ENCODE data around the gene U2AF1L4.

The U2AF1L4 gene

GRCh38 chr19:35729763-35730162 lies 15.5 kb downstream of the U2AF1L4 start:
- TF ChIP-seq EZH2phosphoT487 (IDR thresholded peaks at IDR 0.05; ENCODE audit: borderline replicate concordance), result no peak
- TF ChIP-seq, protein P1, sequence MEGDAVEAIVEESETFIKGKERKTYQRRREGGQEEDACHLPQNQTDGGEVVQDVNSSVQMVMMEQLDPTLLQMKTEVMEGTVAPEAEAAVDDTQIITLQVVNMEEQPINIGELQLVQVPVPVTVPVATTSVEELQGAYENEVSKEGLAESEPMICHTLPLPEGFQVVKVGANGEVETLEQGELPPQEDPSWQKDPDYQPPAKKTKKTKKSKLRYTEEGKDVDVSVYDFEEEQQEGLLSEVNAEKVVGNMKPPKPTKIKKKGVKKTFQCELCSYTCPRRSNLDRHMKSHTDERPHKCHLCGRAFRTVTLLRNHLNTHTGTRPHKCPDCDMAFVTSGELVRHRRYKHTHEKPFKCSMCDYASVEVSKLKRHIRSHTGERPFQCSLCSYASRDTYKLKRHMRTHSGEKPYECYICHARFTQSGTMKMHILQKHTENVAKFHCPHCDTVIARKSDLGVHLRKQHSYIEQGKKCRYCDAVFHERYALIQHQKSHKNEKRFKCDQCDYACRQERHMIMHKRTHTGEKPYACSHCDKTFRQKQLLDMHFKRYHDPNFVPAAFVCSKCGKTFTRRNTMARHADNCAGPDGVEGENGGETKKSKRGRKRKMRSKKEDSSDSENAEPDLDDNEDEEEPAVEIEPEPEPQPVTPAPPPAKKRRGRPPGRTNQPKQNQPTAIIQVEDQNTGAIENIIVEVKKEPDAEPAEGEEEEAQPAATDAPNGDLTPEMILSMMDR (conservative IDR thresholded peaks at IDR 0.05; ENCODE audit: low read length), result no peak
- H4K20me1 ChIP-seq (ENCODE audit: insufficient read depth, low read length, poor library complexity, severe bottlenecking), result no peaks in the 10 kb centered on the region

DNA sequence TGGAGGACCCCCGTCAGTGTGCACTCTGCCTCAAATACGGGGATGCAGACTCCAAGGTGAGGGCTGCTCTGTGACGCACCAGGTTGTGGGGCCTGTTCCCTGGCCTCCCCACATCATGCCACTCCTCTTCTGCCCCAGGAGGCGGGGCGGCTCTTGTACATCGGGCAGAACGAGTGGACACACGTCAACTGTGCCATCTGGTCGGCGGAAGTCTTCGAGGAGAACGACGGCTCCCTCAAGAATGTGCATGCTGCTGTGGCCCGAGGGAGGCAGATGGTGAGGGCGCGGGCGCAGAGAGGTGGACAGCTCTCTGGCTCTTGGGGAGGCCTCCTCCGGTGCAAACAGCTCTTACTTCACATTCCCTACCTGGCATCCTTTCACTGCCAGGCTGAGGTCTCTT lies 16.2 kb downstream of the U2AF1L4 start:
- H3K9me3 ChIP-seq (ENCODE audit: insufficient read depth, low read depth, low read length), result no peaks in the 10 kb centered on the region
- no peaks in the 10 kb centered on the region for H3K4me1 ChIP-seq (ENCODE audit: insufficient read depth, low read length, poor library complexity, severe bottlenecking)
- H4K20me1 ChIP-seq (ENCODE audit: insufficient read depth, low read length, poor library complexity, severe bottlenecking), result no peaks in the 10 kb centered on the region
- H3F3A ChIP-seq (ENCODE audit: low read depth), result no peaks in the 10 kb centered on the region
- H3K4me2 ChIP-seq (ENCODE audit: low read depth, low read length, poor library complexity, severe bottlenecking), result no peak overlapping the region
- H3K36me3 ChIP-seq (ENCODE audit: insufficient read depth, low read length), result peaks cover 69% of the 10 kb centered on the region; the same call in 1 of the 2 replicates
- H3K9ac ChIP-seq (ENCODE audit: low read depth, low read length, poor library complexity, severe bottlenecking), result no peak overlapping the region
- no peaks in the 10 kb centered on the region for H3K27me3 ChIP-seq (ENCODE audit: insufficient read depth, low read length, poor library complexity, severe bottlenecking)
- H3K4me3 ChIP-seq (ENCODE audit: low read length, poor library complexity, severe bottlenecking), result no peak overlapping the region
- no peaks in the 10 kb centered on the region for H3K79me2 ChIP-seq (ENCODE audit: insufficient read depth, low read length)
- TF ChIP-seq, protein P1 (conservative IDR thresholded peaks at IDR 0.05; ENCODE audit: low read length), result no peak
- no peak for TF ChIP-seq EZH2phosphoT487 (IDR thresholded peaks at IDR 0.05; ENCODE audit: borderline replicate concordance)
- H3K9me2 ChIP-seq (replicated peaks; ENCODE audit: low read depth, low read length), result no peaks in the 10 kb centered on the region
- no peak overlapping the region for H2AFZ ChIP-seq (ENCODE audit: low read length)

More at GRCh38 chr19:35729763-35730162, 15.5 kb downstream of the U2AF1L4 start:
- Histone ChIP-seq H3K79me2 (ENCODE audit: insufficient read depth, low read length) (no peaks in the 10 kb centered on the region), H3K9ac (ENCODE audit: low read depth, low read length, poor library complexity, severe bottlenecking) (no peak overlapping the region), H3K4me2 (ENCODE audit: low read depth, low read length, poor library complexity, severe bottlenecking) (no peak overlapping the region), H3K36me3 (ENCODE audit: insufficient read depth, low read length) (peaks cover 62% of the 10 kb centered on the region; the same call in 1 of the 2 replicates), H3K9me3 (ENCODE audit: insufficient read depth, low read depth, low read length) (no peaks in the 10 kb centered on the region), H3K9me2 (replicated peaks; ENCODE audit: low read depth, low read length) (no peaks in the 10 kb centered on the region), H3F3A (ENCODE audit: low read depth) (no peaks in the 10 kb centered on the region), H3K27me3 (ENCODE audit: insufficient read depth, low read length, poor library complexity, severe bottlenecking) (no peaks in the 10 kb centered on the region), H3K4me3 (ENCODE audit: low read length, poor library complexity, severe bottlenecking) (no peak overlapping the region), H2AFZ (ENCODE audit: low read length) (no peak overlapping the region), H3K4me1 (ENCODE audit: insufficient read depth, low read length, poor library complexity, severe bottlenecking) (no peaks in the 10 kb centered on the region)

- no peak overlapping the region for H2AFZ ChIP-seq (ENCODE audit: low read length)
- no peaks in the 10 kb centered on the region for H3K9me2 ChIP-seq (replicated peaks; ENCODE audit: low read depth, low read length)
- H3F3A ChIP-seq (ENCODE audit: low read depth), result no peaks in the 10 kb centered on the region
- H3K79me2 ChIP-seq (ENCODE audit: insufficient read depth, low read length), result no peaks in the 10 kb centered on the region
- peaks cover 78% of the 10 kb centered on the region; the same call in 1 of the 2 replicates for H3K36me3 ChIP-seq (ENCODE audit: insufficient read depth, low read length)
- H3K4me1 ChIP-seq (ENCODE audit: insufficient read depth, low read length, poor library complexity, severe bottlenecking), result no peaks in the 10 kb centered on the region
- H3K4me2 ChIP-seq (ENCODE audit: low read depth, low read length, poor library complexity, severe bottlenecking), result no peak overlapping the region
- TF ChIP-seq EZH2phosphoT487 (IDR thresholded peaks at IDR 0.05; ENCODE audit: borderline replicate concordance), result no peak
- TF ChIP-seq, protein P1 (conservative IDR thresholded peaks at IDR 0.05; ENCODE audit: low read length), result no peak
- no peak overlapping the region for H3K9ac ChIP-seq (ENCODE audit: low read depth, low read length, poor library complexity, severe bottlenecking)
- no peaks in the 10 kb centered on the region for H3K27me3 ChIP-seq (ENCODE audit: insufficient read depth, low read length, poor library complexity, severe bottlenecking)
- peaks cover under 1% of the 10 kb centered on the region for H4K20me1 ChIP-seq (ENCODE audit: insufficient read depth, low read length, poor library complexity, severe bottlenecking)
- H3K4me3 ChIP-seq (ENCODE audit: low read length, poor library complexity, severe bottlenecking), result no peak overlapping the region
- no peaks in the 10 kb centered on the region for H3K9me3 ChIP-seq (ENCODE audit: insufficient read depth, low read depth, low read length)
Observed at GRCh38 chr19:35727956-35728706, 17.1 kb downstream of the U2AF1L4 start.

Data from Loucy (cell line).